Keratinocyte (primary cell): ENCODE measurements around the gene ITGB8. TPM values are rescaled to one million over a fixed set of nuclear protein-coding genes. Genes with fewer than 3 reads are reported as not detected.
"Not testable (repeated sequence)": the region's sequence is repeated elsewhere in the genome, so short reads cannot be mapped to it uniquely, and the experiment has no call there.

Source experiments
- DNase-seq: peaks from one replicate; pipeline ENCODE4 v3.0.0-alpha.2; 2011; ENCODE audit warnings: low read depth, missing footprints, low spot score
- FAIRE-seq: peaks from 2 replicates; lab custom pipeline; 2011; peaks lifted over from hg19 to GRCh38; lab: Jason Lieb, UNC
- H2AFZ ChIP-seq: 2 replicates; pipeline ENCODE4 v1.6.0; 2012; ENCODE audit warnings: low read length, control low read depth, inconsistent platforms; ENCODE audit not compliant: control insufficient read depth
- H3K27ac ChIP-seq: 2 replicates; pipeline ENCODE4 v1.5.1; 2011; ENCODE audit warnings: low read length; ENCODE audit not compliant: control insufficient read depth, insufficient read depth
- H3K27me3 ChIP-seq: 3 replicates; pipeline ENCODE4 v1.6.0; 2011; ENCODE audit warnings: low read length; ENCODE audit not compliant: control insufficient read depth, insufficient read depth; ENCODE audit errors: extremely low read depth
- H3K36me3 ChIP-seq, 2 experiments: 2 replicates in 1 of 2; 3 replicates in 1 of 2; pipeline ENCODE4 v1.5.1; 2011; ENCODE audit warnings: low read length in 2 of 2, mild to moderate bottlenecking in 1 of 2; ENCODE audit not compliant: control insufficient read depth in 2 of 2, insufficient read depth in 2 of 2; ENCODE audit errors: extremely low read depth in 1 of 2
- H3K4me1 ChIP-seq: 3 replicates; pipeline ENCODE4 v1.5.1; 2011; ENCODE audit warnings: low read length; ENCODE audit not compliant: control insufficient read depth, insufficient read depth; ENCODE audit errors: extremely low read depth
- H3K4me2 ChIP-seq: 3 replicates; pipeline ENCODE4 v1.6.0; 2011; ENCODE audit warnings: low read depth, low read length; ENCODE audit not compliant: control insufficient read depth, insufficient read depth; ENCODE audit errors: extremely low read depth
- H3K4me3 ChIP-seq, 3 experiments: fragments of 200-600 bp in 1 of 3; sonication (generic) in 1 of 3; 2 replicates in 2 of 3; 3 replicates in 1 of 3; pipeline ENCODE4 v1.5.1; 2011 to 2016; ENCODE audit warnings: low read length in 3 of 3, mild to moderate bottlenecking in 3 of 3, control low read depth in 2 of 3, inconsistent platforms in 1 of 3, low read depth in 1 of 3, mixed read lengths in 1 of 3, mixed run types in 1 of 3, moderate library complexity in 1 of 3; ENCODE audit not compliant: control insufficient read depth in 2 of 3, insufficient read depth in 2 of 3; ENCODE audit errors: extremely low read depth in 1 of 3
- H3K79me2 ChIP-seq: 2 replicates; pipeline ENCODE4 v1.6.0; 2012; ENCODE audit warnings: low read length; ENCODE audit not compliant: control insufficient read depth, insufficient read depth
- H3K9ac ChIP-seq: 3 replicates; pipeline ENCODE4 v1.6.0; 2011; ENCODE audit warnings: low read length; ENCODE audit not compliant: control insufficient read depth, insufficient read depth; ENCODE audit errors: extremely low read depth
- H3K9me1 ChIP-seq: 3 replicates; pipeline ENCODE4 v1.6.0; 2011; ENCODE audit warnings: low read length; ENCODE audit not compliant: control insufficient read depth, insufficient read depth; ENCODE audit errors: extremely low read depth
- H3K9me3 ChIP-seq: 2 replicates; pipeline ENCODE4 v1.5.1; 2012; ENCODE audit warnings: low read depth, low read length; ENCODE audit not compliant: control insufficient read depth
- H4K20me1 ChIP-seq: 3 replicates; pipeline ENCODE4 v1.6.0; 2011; ENCODE audit warnings: low read length; ENCODE audit not compliant: control insufficient read depth, insufficient read depth; ENCODE audit errors: extremely low read depth
- EZH2 ChIP-seq: IDR thresholded peaks from one replicate; pipeline ENCODE4 v1.6.1; 2012; ENCODE audit warnings: inconsistent platforms, mild to moderate bottlenecking, low read length, moderate library complexity
- dilution Hi-C: fragments of 300-500 bp; cut with MboI; formaldehyde crosslinking; loops from one replicate; pipeline ENCODE4 v1.7.0; 2020; ENCODE audit warnings: low sequenced_read_pairs; ENCODE audit not compliant: extremely low pct_ligation_motif_present
- polyA plus RNA-seq, 5 experiments: library from polyadenylated mRNA; depleted of rRNA in 3 of 5; stranded (reverse) in 3 of 5; stranded (forward) in 1 of 5; unstranded in 1 of 5; fragments of >200 nt; gene quantifications; 1 replicate in 1 of 5; 2 replicates in 3 of 5; 3 replicates in 1 of 5; pipeline versions ENCODE4 v1.2.1 to v1.2.3, GENCODE V29; 2011 to 2012; ENCODE audit warnings: missing spikeins in 2 of 5, low read depth in 1 of 5, low replicate concordance in 1 of 5
- TF ChIP-seq, protein P1 (sequence below), 3 experiments: IDR thresholded peaks in 1 of 3; conservative IDR thresholded peaks in 1 of 3; optimal IDR thresholded peaks in 1 of 3; 2 replicates in 2 of 3; 3 replicates in 1 of 3; pipeline versions ENCODE3 to v1.5.1; 2011; ENCODE audit warnings: low read length in 3 of 3, mild to moderate bottlenecking in 3 of 3, moderate library complexity in 2 of 3, control low read depth in 1 of 3, inconsistent platforms in 1 of 3; ENCODE audit not compliant: insufficient read depth in 2 of 3; ENCODE audit errors: extremely low read depth in 1 of 3

ITGB8 gene
- polyA plus RNA-seq, 1 donor (not counting 4 experiments of a cell fraction or from before 2014, with no cell fraction given) = 10.9 TPM

GRCh38 chr7:20301311-20301939 lies 29.3 kb upstream of the ITGB8 start:
- H2AFZ ChIP-seq = peak overlapping the region; percentile 61
- no peak for DNase-seq
- peaks cover 8% of the 10 kb centered on the region for H3K4me1 ChIP-seq

DNA sequence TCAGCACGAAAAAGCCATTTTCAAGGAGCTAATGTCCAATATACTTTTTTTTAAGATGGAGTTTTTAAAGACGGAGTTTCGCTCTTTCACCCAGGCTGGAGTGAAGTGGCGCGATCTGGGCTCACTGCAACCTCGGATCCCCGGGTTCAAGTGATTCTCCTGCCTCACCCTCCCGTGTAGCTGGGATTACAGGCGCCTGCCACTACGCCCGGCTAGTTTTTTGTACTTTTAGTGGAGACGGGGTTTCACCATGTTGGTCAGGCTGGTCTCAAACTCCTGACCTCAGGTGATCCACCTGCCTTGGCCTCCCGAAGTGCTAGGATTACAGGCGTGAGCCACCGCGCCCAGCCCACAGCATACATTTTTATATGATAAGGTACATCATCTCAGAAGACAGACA lies 28.4 kb upstream of the ITGB8 start:
- H3K4me1 ChIP-seq, H3K9ac ChIP-seq, H2AFZ ChIP-seq, H3K4me3 ChIP-seq, H3K9me1 ChIP-seq, H3K36me3 ChIP-seq, H3K4me2 ChIP-seq, H4K20me1 ChIP-seq, H3K9me3 ChIP-seq, DNase-seq, H3K79me2 ChIP-seq, H3K27me3 ChIP-seq, H3K27ac ChIP-seq, FAIRE-seq: not testable (repeated sequence)
- dilution Hi-C loops = loop anchor here (25.0 kb wide), 1 partner anchor 540 kb away; the partner anchor contains the start of gene TMEM196

More at GRCh38 chr7:20301311-20301939, 29.3 kb upstream of the ITGB8 start:
- dilution Hi-C loops = loop anchor here (25.0 kb wide), 1 partner anchor 539 kb away; the partner anchor contains the start of gene TMEM196
- Histone ChIP-seq H3K4me2 (peak overlapping the region; percentile 37), H3K9ac (no peak overlapping the region), H3K4me3 (no peak overlapping the region), H3K27me3 (no peaks in the 10 kb centered on the region), H4K20me1 (no peaks in the 10 kb centered on the region), H3K27ac (peak overlapping the region; percentile 39), H3K79me2 (no peaks in the 10 kb centered on the region), H3K36me3 (no peaks in the 10 kb centered on the region), H3K9me1 (no peaks in the 10 kb centered on the region), H3K9me3 (no peaks in the 10 kb centered on the region)
- TF ChIP-seq, protein P1, sequence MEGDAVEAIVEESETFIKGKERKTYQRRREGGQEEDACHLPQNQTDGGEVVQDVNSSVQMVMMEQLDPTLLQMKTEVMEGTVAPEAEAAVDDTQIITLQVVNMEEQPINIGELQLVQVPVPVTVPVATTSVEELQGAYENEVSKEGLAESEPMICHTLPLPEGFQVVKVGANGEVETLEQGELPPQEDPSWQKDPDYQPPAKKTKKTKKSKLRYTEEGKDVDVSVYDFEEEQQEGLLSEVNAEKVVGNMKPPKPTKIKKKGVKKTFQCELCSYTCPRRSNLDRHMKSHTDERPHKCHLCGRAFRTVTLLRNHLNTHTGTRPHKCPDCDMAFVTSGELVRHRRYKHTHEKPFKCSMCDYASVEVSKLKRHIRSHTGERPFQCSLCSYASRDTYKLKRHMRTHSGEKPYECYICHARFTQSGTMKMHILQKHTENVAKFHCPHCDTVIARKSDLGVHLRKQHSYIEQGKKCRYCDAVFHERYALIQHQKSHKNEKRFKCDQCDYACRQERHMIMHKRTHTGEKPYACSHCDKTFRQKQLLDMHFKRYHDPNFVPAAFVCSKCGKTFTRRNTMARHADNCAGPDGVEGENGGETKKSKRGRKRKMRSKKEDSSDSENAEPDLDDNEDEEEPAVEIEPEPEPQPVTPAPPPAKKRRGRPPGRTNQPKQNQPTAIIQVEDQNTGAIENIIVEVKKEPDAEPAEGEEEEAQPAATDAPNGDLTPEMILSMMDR (optimal IDR thresholded peaks at IDR 0.05 in 1 of 3, IDR thresholded peaks at IDR 0.05 in 1 of 3, conservative IDR thresholded peaks at IDR 0.05 in 1 of 3; ENCODE audit: extremely low read depth in 1 of 3, insufficient read depth in 2 of 3, low read length in 3 of 3) = no peak
- no peak for TF ChIP-seq EZH2
- peak; percentile 29 for FAIRE-seq
